Testis (tissue), 2 donors: Measurements from ENCODE around the gene GPX6.

Source experiments
- CTCF ChIP-seq, 3 experiments: fragments of 450-650 bp in 2 of 3; fragments of 200-600 bp in 1 of 3; sonication (generic) in 1 of 3; IDR thresholded peaks; one replicate each; pipeline ENCODE4 v1.5.1; 2016 to 2019; ENCODE audit warnings: antibody characterized with exemption in 3 of 3, mild to moderate bottlenecking in 2 of 3, moderate library complexity in 1 of 3
- POLR2A ChIP-seq: fragments of 450-650 bp; IDR thresholded peaks from one replicate; pipeline ENCODE4 v1.6.1; 2017; ENCODE audit warnings: antibody characterized with exemption, mild to moderate bottlenecking, moderate library complexity

GRCh38 chr6:28543651-28544610 is 28.3 kb upstream of the GPX6 start:
- TF ChIP-seq CTCF (IDR thresholded peaks at IDR 0.05) (no peak), POLR2A (no peak)
